Loucy (cell line): ENCODE measurements around the gene INPP4B.

Experiments
- EZH2phosphoT487 ChIP-seq: fragments of 200-600 bp; IDR thresholded peaks from 2 replicates; pipeline ENCODE4 v1.6.1; 2018; ENCODE audit warnings: antibody characterized with exemption, mild to moderate bottlenecking, moderate library complexity, borderline replicate concordance
- TF ChIP-seq, protein P1 (sequence below): fragments of 200-600 bp; sonication (generic); conservative IDR thresholded peaks from 2 replicates; pipeline ENCODE4 v1.5.1; 2014; ENCODE audit warnings: mild to moderate bottlenecking, antibody characterized with exemption, low read length

DNA sequence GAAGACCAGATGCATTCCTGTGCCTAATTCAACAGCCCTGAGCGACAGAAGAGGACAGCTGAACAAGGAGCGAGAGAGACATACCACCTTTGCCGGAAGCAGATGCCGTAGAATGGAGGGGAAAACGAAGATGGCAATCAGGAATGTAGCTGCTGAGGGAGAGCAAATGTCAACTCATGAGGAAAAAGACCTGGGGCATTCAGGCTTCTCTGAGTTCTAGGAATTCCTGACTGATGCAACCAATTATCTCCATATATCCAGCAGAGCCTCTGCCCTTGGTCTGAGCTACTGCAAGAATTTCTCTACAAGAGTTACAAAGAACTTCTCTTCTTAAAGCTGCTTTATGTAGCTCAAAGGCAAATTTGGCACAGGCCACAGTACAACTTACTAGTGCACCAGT, 40.5 kb upstream of the INPP4B start:
- TF ChIP-seq, protein P1, sequence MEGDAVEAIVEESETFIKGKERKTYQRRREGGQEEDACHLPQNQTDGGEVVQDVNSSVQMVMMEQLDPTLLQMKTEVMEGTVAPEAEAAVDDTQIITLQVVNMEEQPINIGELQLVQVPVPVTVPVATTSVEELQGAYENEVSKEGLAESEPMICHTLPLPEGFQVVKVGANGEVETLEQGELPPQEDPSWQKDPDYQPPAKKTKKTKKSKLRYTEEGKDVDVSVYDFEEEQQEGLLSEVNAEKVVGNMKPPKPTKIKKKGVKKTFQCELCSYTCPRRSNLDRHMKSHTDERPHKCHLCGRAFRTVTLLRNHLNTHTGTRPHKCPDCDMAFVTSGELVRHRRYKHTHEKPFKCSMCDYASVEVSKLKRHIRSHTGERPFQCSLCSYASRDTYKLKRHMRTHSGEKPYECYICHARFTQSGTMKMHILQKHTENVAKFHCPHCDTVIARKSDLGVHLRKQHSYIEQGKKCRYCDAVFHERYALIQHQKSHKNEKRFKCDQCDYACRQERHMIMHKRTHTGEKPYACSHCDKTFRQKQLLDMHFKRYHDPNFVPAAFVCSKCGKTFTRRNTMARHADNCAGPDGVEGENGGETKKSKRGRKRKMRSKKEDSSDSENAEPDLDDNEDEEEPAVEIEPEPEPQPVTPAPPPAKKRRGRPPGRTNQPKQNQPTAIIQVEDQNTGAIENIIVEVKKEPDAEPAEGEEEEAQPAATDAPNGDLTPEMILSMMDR: no peak
- TF ChIP-seq EZH2phosphoT487: no peak
